PC-9 (cell line): ENCODE results near the gene C9orf43. TPM values are rescaled to one million over a fixed set of nuclear protein-coding genes. Genes with fewer than 3 reads are reported as not detected.

Experiments used
- BruUV-seq: library from RNA; stranded (reverse); fragments of 400-500 nt; replicated peaks from 2 replicates; lab custom pipeline; 2021; lab: Mats Ljungman, UMichigan
- CTCF ChIA-PET: fragments of 300-600 bp; sonication (Branson Sonifier 250); formaldehyde crosslinking; loops from one replicate; lab custom pipeline; 2022; ENCODE audit warnings: antibody characterized with exemption; lab: Charles Lee
- POLR2A ChIA-PET: fragments of 300-600 bp; sonication (Branson Sonifier 250); formaldehyde crosslinking; loops from one replicate; lab custom pipeline; 2022; ENCODE audit warnings: antibody characterized with exemption; ENCODE audit not compliant: unreplicated experiment; lab: Charles Lee
- DNase-seq, 2 experiments: peaks; one replicate each; pipeline versions ENCODE4 v3.0.0 to v3.0.0-alpha.2; 2015 to 2022; ENCODE audit warnings: mixed read lengths in 1 of 2
- H2AFZ ChIP-seq: fragments of 200-600 bp; sonication (generic); 2 replicates; pipeline ENCODE4 v1.8.1; 2017; ENCODE audit warnings: antibody characterized with exemption
- H3F3A ChIP-seq: fragments of 200-600 bp; sonication (generic); 2 replicates; pipeline ENCODE4 v1.8.1; 2017; ENCODE audit warnings: antibody characterized with exemption, mild to moderate bottlenecking, low read depth; ENCODE audit not compliant: insufficient read depth
- H3K27ac ChIP-seq: fragments of 200-600 bp; sonication (generic); 2 replicates; pipeline ENCODE4 v1.6.1; 2016; ENCODE audit warnings: mixed run types
- H3K27me3 ChIP-seq: fragments of 200-600 bp; sonication (generic); 2 replicates; pipeline ENCODE4 v1.6.1; 2016; ENCODE audit warnings: low read depth, mixed run types; ENCODE audit not compliant: insufficient read depth
- H3K36me3 ChIP-seq: fragments of 200-600 bp; sonication (generic); 2 replicates; pipeline ENCODE4 v1.6.1; 2016; ENCODE audit warnings: low read depth, mixed run types
- H3K4me1 ChIP-seq: fragments of 200-600 bp; sonication (generic); replicated peaks from 2 replicates; pipeline ENCODE4 v1.6.1; 2016; ENCODE audit warnings: mixed run types; ENCODE audit not compliant: insufficient read depth
- H3K4me2 ChIP-seq: fragments of 200-600 bp; sonication (generic); 2 replicates; pipeline ENCODE4 v1.6.1; 2017; ENCODE audit warnings: mixed run types
- H3K4me3 ChIP-seq: fragments of 200-600 bp; sonication (generic); 2 replicates; pipeline ENCODE4 v1.6.1; 2016; ENCODE audit warnings: mixed run types
- H3K79me2 ChIP-seq: fragments of 200-600 bp; sonication (generic); 2 replicates; pipeline ENCODE4 v1.6.1; 2017; ENCODE audit warnings: low read depth, mixed run types
- H3K9me2 ChIP-seq: fragments of 200-600 bp; sonication (generic); 2 replicates; pipeline ENCODE4 v1.8.1; 2017; ENCODE audit warnings: mild to moderate bottlenecking; ENCODE audit not compliant: insufficient read depth
- H3K9me3 ChIP-seq: fragments of 200-600 bp; sonication (generic); 2 replicates; pipeline ENCODE4 v1.8.1; 2016; ENCODE audit warnings: low read depth; ENCODE audit not compliant: insufficient read depth
- H4K20me1 ChIP-seq: fragments of 200-600 bp; sonication (generic); 2 replicates; pipeline ENCODE4 v1.8.1; 2017; ENCODE audit not compliant: insufficient read depth
- EZH2 ChIP-seq: fragments of 200-600 bp; sonication (generic); IDR thresholded peaks from 2 replicates; pipeline ENCODE4 v1.8.0; 2017; ENCODE audit warnings: antibody characterized with exemption, low read depth
- intact Hi-C: fragments of 100-400 bp; cut with micrococcal nuclease; formaldehyde crosslinking; loops from one replicate; pipeline ENCODE4 v1.10.0; 2022; ENCODE audit not compliant: unreplicated experiment
- total RNA-seq: library from RNA; stranded (reverse); gene quantifications from 2 replicates; pipeline ENCODE4 v1.2.3, GENCODE V29; 2021
- TF ChIP-seq, protein P1 (sequence below): fragments of 200-600 bp; sonication (generic); conservative IDR thresholded peaks from 2 replicates; pipeline ENCODE4 v1.6.1; 2017; ENCODE audit warnings: mixed run types, antibody characterized with exemption, mild to moderate bottlenecking, moderate library complexity

Gene C9orf43
- total RNA-seq, 1 experiment from 2014 or later = 2.5 TPM

DNA sequence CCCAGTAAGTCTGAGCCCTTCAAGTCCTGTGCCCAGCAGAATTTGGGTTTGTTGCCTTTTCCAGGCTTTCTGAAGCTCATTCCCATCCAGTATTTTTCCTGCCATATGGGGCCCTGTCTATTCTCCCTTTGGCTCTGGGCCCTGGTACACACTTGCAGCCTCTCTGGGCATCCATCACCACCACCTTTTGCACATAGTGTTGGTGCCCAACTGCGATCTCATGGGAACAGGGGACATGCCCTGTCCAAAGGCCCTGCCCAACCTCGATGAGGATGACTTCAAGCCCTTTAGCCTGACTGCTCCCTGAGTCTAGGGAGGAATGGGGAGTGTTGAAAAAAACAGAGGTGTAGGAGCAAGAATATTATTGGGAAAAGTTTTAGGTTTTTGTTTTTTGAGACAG is 64.5 kb downstream of the C9orf43 start:
- no peaks in the 10 kb centered on the region for H3K36me3 ChIP-seq
- no peaks in the 10 kb centered on the region for H3K9me2 ChIP-seq
- H3K79me2 ChIP-seq = peaks cover 17% of the 10 kb centered on the region
- H4K20me1 ChIP-seq = no peaks in the 10 kb centered on the region; the same call in 1 of the 2 replicates
- POLR2A ChIA-PET = no interaction called here
- H3K4me1 ChIP-seq = 0 out of 2 replicates have a peak, but pooled peaks cover 6% of the 10 kb centered on the region
- H3K4me3 ChIP-seq = no peak overlapping the region
- no TSS peak for BruUV-seq
- intact Hi-C loops = no loop called here
- CTCF ChIA-PET = no interaction called here
- no peaks in the 10 kb centered on the region for H3K27me3 ChIP-seq
- H3K9me3 ChIP-seq = no peaks in the 10 kb centered on the region
- no peak overlapping the region for H2AFZ ChIP-seq
- DNase-seq = no peak
- H3K27ac ChIP-seq = no peak overlapping the region
- TF ChIP-seq, protein P1, sequence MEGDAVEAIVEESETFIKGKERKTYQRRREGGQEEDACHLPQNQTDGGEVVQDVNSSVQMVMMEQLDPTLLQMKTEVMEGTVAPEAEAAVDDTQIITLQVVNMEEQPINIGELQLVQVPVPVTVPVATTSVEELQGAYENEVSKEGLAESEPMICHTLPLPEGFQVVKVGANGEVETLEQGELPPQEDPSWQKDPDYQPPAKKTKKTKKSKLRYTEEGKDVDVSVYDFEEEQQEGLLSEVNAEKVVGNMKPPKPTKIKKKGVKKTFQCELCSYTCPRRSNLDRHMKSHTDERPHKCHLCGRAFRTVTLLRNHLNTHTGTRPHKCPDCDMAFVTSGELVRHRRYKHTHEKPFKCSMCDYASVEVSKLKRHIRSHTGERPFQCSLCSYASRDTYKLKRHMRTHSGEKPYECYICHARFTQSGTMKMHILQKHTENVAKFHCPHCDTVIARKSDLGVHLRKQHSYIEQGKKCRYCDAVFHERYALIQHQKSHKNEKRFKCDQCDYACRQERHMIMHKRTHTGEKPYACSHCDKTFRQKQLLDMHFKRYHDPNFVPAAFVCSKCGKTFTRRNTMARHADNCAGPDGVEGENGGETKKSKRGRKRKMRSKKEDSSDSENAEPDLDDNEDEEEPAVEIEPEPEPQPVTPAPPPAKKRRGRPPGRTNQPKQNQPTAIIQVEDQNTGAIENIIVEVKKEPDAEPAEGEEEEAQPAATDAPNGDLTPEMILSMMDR = no peak
- TF ChIP-seq EZH2 = no peak
- no peaks in the 10 kb centered on the region for H3F3A ChIP-seq
- H3K4me2 ChIP-seq = no peak overlapping the region

DNA sequence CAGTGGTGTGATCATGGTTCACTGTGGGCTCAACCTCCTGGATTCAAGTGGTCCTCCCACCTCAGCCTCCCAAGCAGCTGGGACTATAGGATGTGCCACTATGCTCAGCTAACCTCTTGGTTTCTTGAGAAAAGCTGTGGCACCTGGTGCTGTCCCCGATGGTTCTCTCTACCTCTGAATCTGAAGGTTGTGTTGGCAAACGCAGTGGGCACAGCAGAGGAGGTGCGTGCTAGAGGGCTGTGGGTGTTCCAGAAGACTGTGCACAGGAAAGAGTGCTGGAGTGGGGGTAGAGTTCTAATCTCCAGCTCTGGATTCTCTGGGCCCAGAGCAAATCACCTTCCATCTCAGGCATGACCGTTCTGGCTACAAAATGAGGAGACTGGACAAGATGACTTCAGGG is 65.4 kb downstream of the C9orf43 start:
- no peak overlapping the region for H3K4me2 ChIP-seq
- intact Hi-C loops = no loop called here
- no peaks in the 10 kb centered on the region for H3K36me3 ChIP-seq
- no peak overlapping the region for H2AFZ ChIP-seq
- CTCF ChIA-PET = no interaction called here
- BruUV-seq = no TSS peak
- H3K9me2 ChIP-seq = no peaks in the 10 kb centered on the region
- no peak for DNase-seq
- no peak overlapping the region for H3K4me3 ChIP-seq
- H3K79me2 ChIP-seq = peaks cover 8% of the 10 kb centered on the region
- H3F3A ChIP-seq = no peaks in the 10 kb centered on the region
- H3K27ac ChIP-seq = no peak overlapping the region
- TF ChIP-seq, protein P1 = no peak
- TF ChIP-seq EZH2 = no peak
- no peaks in the 10 kb centered on the region for H3K9me3 ChIP-seq
- no peaks in the 10 kb centered on the region for H3K27me3 ChIP-seq
- H3K4me1 ChIP-seq = 0 out of 2 replicates have a peak, but pooled peaks cover 6% of the 10 kb centered on the region
- POLR2A ChIA-PET = no interaction called here
- no peaks in the 10 kb centered on the region; the same call in 1 of the 2 replicates for H4K20me1 ChIP-seq

DNA sequence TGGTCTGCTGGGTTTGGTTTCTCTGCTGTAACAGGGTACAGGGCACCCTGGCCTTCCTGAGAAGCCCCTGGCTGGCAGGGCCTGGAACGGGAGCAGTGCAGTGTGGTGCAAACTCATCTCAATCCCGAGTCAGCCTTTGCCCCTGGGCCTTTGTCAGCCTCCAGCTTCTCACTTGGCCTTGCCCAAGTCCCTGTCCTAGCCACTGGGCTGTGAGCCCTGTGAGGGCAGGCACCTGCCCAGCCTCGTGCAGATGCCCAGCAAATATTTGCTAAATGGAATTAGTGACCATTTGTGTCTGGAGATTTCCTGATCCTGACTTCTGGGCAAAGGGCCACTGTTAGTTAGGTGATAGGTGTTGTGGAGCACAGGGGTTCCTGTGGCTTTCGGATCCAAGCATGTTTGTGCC is 66.0 kb downstream of the C9orf43 start:
- POLR2A ChIA-PET = no interaction called here

More for the DNA sequence above, 66.0 kb downstream of the C9orf43 start:
- Histone ChIP-seq H3K9me2 (no peaks in the 10 kb centered on the region), H4K20me1 (no peaks in the 10 kb centered on the region; the same call in 1 of the 2 replicates), H3K27me3 (no peaks in the 10 kb centered on the region), H3K79me2 (peaks cover 6% of the 10 kb centered on the region), H3K4me2 (no peak overlapping the region), H3K4me3 (no peak overlapping the region), H3F3A (no peaks in the 10 kb centered on the region), H3K4me1 (0 out of 2 replicates have a peak, but pooled peaks cover 6% of the 10 kb centered on the region), H2AFZ (no peak overlapping the region), H3K9me3 (no peaks in the 10 kb centered on the region), H3K27ac (no peak overlapping the region), H3K36me3 (no peaks in the 10 kb centered on the region)
- no peak for DNase-seq
- CTCF ChIA-PET = no interaction called here
- BruUV-seq = no TSS peak
- intact Hi-C loops = no loop called here
- no peak for TF ChIP-seq EZH2
- TF ChIP-seq, protein P1 = no peak
